Pulmonary artery endothelial cell (primary cell): ENCODE data around the gene TSPAN9. TPM values are rescaled to one million over a fixed set of nuclear protein-coding genes. Genes with fewer than 3 reads are reported as not detected.

Source experiments
- DNase-seq: peaks from one replicate; pipeline ENCODE4 v3.0.0-alpha.2; 2011; ENCODE audit warnings: low read depth, low spot score
- total RNA-seq: library from RNA; depleted of rRNA; stranded (reverse); fragments of >200 nt; gene quantifications from 2 replicates; pipeline ENCODE4 v1.2.3, GENCODE V29; 2014

Gene TSPAN9
- total RNA-seq, result 65.0 and 67.0 TPM in 2 replicates

GRCh38 chr12:3076730-3077571 lies at the start of gene TSPAN9:
Gene TSPAN9, plus strand, starts transcription at chr12:3077379. Its CDS starts 123,815 bp downstream, at chr12:3201194.
- DNase-seq, result no peak

- DNase-seq, result no peak
Observed at GRCh38 chr12:3028108-3028507, 49.1 kb upstream of the TSPAN9 start.

GRCh38 chr12:3030821-3031429 lies 46.3 kb upstream of the TSPAN9 start:
- DNase-seq, result no peak

DNA sequence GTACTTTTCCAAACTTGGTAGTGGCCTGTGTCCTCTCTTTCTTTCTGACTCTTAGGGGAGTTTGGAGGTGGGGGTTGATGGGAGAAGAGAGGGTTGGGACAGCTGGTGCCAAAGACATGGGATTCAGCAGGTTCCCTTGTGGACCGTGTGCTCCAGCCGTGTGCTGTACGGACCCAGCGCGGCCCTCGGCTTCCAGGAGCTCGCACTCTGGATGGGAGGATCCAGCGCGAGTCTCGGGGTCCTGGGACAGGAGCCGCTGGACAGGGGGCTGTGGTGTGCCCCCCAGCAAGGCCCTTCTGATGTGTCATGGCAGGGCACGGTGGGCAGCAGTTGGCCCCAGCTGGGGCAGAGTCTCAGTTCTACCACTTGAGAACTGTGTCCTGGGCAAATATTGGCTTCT lies 45.0 kb upstream of the TSPAN9 start:
- DNase-seq, result no peak

GRCh38 chr12:3032770-3033538 lies 44.2 kb upstream of the TSPAN9 start:
- DNase-seq, result peak; percentile 22

DNA sequence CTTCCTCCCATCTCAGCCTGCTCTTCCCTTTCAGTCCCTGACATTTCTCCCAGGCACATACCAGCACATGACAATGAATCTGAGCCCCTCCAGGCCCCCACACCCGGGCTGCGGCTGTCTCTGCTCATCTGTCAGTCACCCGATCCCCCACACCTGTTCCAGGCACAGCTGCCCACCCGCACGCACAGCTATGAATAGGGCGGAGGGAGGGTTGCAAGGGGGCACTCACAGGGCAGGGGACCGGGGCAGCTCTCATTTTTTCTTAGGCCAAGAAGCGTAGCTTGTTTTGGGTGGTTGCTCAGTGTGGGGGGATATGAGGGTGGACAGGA lies 43.7 kb upstream of the TSPAN9 start:
- DNase-seq, result no peak

DNA sequence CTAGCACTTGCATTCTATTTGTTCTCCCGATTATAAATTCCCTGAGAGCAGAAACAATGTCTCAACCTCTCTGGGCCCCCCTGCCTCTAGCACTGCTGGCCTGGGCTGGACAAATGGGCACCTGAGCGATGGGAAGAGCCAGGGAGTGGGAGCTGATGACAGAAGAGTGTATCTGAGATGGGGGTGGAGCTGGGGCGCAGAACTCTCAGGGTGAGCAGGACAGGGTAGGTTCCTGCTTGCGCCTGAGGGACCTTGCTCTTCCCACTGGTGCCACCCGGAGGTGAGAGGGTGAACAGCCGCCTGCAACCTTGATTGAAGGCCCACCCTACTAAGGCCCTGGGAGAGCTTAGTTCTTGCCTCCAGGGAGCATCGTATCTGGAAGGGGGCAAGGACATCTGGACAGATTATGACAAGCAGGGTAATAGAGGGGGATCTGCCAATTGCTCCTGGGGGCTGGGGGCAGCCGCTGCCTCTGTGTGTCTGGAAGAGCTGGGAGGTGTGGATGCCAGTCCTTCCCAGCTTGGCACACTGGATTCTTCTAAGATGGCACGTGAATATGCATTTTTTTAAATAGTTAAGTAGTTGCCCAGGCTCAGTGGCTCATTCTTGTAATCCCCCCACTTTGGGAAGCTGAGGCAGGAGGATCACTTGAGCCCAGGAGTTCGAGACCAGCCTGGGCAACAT lies 43.0 kb upstream of the TSPAN9 start:
- DNase-seq, result peak; percentile 22

DNA sequence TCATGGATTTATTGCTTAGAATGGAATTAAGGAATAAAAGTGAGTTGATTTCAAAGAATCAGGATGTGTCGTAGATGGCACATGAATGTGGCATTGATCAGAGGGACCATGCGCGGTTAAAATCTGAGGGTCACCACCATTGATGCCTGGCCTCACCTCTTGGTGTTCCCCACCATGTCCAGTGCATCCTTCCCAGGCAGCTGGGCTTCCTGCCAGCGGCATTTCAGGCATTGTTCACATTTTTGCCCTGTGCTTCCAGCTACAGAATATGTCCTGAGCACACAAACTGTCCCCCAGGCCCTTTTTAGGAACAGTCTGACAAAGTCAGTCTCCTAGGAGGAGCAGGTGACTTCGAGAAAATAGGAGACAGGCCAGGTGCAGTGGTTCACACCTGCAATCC lies 42.0 kb upstream of the TSPAN9 start:
- DNase-seq, result no peak

DNA sequence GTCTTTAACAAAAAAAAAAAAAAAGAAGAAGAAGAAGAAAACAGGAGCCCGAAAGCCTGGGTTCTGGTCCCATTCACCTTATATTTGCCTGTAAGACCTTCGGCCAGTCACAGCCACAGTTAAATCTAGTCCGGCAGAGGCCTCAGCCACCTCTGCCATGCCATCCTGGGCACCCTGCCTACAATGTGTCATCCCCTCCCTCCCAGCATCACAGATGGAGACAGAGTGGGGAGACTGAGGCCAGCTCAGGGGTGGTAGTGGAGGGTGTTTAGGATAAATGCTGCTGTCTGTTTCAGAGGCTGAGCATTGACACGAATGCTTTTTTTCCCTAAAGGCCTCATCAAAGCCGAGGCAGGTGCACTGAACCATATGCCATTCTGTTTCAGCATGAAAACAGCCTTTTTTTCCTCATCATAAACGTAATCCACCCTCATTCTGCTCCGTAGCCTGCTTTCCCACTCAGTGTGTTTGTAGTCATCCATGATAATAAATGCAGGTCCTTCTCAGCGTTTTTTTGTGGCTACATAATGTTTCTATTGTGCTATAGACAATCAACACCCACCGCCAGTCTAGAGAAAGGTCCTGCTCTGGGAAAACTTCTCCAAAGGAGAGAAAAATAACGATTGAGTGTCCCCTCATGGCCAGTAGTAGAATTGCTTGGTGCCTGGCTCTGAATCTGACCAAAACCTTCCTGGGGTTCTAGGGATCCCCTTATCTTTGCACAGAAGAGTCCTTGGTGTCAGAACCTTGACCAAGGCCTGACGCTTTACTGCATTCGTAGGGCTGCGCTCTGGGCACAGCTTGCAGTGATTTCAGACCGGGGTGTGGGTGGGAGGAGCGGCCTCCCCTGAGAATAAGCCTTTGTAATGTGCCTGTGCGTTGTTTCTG lies 41.1 kb upstream of the TSPAN9 start:
- DNase-seq, result no peak

DNA sequence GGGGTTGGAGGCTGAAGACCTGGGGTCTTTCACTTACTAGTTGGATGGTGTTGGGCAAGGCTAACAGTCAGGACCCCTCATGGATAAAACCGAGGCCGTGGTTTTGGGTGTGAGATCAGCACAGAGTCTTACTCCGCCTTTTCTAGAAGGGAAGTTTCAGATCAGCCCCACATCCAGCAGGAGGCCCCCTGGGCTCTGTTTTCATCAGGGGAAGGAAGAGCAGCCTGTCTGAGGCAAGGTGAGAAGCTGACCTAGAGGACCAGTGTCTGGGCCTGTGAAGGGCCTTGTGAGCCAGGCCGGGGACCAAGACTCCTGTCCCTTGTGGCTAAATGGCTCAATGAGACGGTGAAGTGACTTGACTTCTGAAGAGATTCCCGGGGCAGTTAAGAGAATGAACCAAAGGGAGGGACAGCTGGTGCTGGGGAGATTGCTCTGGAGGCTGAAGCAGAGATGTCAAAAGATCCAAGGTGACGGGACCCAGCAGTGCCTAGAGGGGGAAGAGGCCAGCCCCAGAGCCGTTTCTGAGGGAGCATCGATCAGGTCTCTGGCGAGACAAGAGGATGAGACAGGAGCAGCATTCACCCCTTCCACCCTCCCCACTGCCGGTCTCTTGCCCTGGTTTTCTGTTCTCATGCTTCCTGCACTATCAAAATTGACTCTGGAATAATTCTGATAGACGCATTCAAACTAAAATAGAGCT lies 40.1 kb upstream of the TSPAN9 start:
- DNase-seq, result no peak

GRCh38 chr12:3038166-3038565 lies 39.0 kb upstream of the TSPAN9 start:
- no peak for DNase-seq

DNA sequence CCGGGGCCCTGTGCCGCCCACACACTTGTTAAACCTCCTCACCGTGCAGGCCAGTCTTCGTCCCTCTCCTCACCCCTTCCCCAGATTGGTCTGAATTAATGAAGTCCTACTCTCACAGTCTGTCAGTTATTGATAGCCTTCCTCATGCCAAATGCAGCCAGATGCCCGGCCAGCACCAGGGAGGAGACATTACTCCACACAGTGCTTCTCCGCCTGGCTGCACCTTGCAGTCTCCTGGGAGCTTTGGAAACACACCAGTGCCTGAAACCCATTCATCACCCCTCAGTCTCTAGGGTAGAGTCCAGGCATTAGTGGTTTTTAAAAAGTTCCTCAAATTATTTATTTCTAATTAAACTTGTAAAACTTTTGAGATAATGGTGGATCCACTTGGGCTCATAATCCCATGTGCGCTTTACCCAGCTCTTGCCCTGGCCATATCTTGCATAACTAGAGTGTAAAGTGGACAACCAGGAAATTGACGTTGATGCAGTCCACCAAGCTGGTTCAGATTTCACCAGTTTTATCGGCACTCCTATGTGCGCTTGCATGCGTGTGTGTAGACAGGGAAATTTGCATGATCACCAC lies 38.2 kb upstream of the TSPAN9 start:
- DNase-seq, result no peak

DNA sequence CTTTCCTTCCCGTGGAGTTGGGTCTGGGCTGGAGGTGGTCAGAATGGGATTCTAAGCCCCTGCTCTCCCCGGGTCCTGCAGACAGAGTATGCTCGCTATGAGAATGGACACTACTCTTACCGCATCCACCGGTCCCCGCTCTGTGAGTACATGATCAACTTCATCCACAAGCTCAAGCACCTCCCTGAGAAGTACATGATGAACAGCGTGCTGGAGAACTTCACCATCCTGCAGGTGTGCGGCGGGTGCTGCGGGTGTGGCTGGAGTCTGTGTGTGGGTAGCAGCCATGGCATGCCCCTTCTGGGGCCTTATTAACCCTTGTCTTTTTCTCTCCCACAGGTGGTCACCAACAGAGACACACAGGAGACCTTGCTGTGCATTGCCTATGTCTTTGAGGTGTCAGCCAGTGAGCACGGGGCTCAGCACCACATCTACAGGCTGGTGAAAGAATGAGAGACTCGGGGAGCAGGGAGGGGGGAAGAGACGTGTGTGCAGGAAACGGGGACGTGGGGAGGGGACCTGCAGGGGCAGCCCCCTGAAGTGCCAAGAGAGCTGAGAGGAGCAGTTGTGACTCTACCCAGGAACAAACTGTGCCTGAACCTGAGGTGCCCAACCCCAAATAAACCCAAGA lies 37.0 kb upstream of the TSPAN9 start:
- DNase-seq, result no peak

DNA sequence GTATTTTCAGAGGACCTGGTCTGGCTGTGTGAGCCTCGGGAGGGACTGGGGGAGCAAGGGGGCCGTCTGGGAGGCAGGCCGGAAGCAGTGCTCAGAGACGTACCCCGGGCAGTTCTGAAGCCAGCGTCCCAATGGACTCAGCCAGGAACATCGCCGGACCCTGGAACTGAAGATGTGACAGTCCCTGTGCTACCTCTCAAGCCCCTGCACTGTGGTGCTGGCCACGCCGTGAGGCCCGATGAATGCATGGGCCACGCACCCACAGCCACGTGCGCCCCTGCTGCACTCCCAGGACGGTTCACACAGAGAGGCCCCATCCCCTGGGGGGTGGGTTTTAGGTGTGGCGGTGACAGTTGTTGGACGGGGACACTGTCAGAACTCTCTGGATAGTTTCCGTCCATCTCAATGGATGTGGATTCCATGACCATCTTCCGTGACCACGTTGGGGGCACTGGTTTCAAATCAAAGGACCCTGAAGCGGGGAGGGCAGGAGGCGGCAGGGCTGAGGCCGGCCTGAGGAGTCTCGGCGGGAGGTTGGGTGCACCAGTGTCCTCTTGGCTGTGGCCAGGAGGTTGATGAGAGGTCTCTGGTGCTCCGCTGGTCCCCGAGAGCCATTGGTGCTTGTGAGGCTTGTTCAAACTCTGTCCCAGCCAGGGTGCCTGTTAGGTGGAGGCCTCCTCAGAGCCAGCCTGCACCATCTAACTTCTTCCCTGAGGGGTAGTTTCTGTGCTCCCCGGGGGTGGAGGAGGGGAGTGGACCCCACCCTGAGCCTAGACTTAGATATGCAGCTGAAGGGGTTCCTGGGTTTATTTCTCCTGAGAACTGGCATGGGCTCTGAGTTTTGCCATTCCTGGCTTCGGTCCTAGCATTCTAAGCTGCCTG lies 36.3 kb upstream of the TSPAN9 start:
- DNase-seq, result no peak

GRCh38 chr12:3041558-3042164 lies 35.5 kb upstream of the TSPAN9 start:
- peak; percentile 22 for DNase-seq

GRCh38 chr12:3042394-3042793 lies 34.8 kb upstream of the TSPAN9 start:
- DNase-seq, result no peak

GRCh38 chr12:3042826-3043225 lies 34.4 kb upstream of the TSPAN9 start:
- DNase-seq, result no peak

GRCh38 chr12:3043406-3043805 lies 33.8 kb upstream of the TSPAN9 start:
- DNase-seq, result no peak
